Liver (tissue), 9 donors: ENCODE data around the gene LMLN. TPM values are rescaled to one million over a fixed set of nuclear protein-coding genes. Genes with fewer than 3 reads are reported as not detected.
A peak's percentile ranks its signal among the peaks of the same experiment; 100 is the strongest.

Source experiments
- DNase-seq: peaks from one replicate; pipeline ENCODE4 v3.0.0-alpha.2; 2017; ENCODE audit warnings: low spot score
- H3K27ac ChIP-seq, 2 donors: one replicate each; pipeline ENCODE4 v1.7.0; 2013; ENCODE audit warnings: inconsistent platforms in 2 of 2, low read length in 2 of 2, control low read depth in 1 of 2, low read depth in 1 of 2, mild to moderate bottlenecking in 1 of 2
- H3K27me3 ChIP-seq, 4 donors: one replicate each; pipeline versions ENCODE4 v1.6.1 to v1.7.0; 2013; ENCODE audit warnings: low read length in 3 of 4, inconsistent platforms in 1 of 4, mild to moderate bottlenecking in 1 of 4, moderate library complexity in 1 of 4; ENCODE audit not compliant: control insufficient read depth in 4 of 4, insufficient read depth in 4 of 4
- H3K36me3 ChIP-seq, 4 donors: one replicate each; pipeline versions ENCODE4 v1.6.1 to v1.7.0; 2013; ENCODE audit warnings: low read length in 3 of 4, mild to moderate bottlenecking in 3 of 4, low read depth in 1 of 4, moderate library complexity in 1 of 4; ENCODE audit not compliant: control insufficient read depth in 4 of 4, insufficient read depth in 3 of 4
- H3K4me1 ChIP-seq, 4 donors: one replicate each; pipeline versions ENCODE4 v1.6.1 to v1.7.0; 2013; ENCODE audit warnings: low read length in 3 of 4, mild to moderate bottlenecking in 3 of 4, moderate library complexity in 1 of 4; ENCODE audit not compliant: control insufficient read depth in 4 of 4, insufficient read depth in 4 of 4
- H3K4me3 ChIP-seq, 3 donors: one replicate each; pipeline versions ENCODE4 v1.6.1 to v1.7.0; 2013; ENCODE audit warnings: low read length in 3 of 3, control low read depth in 1 of 3, low read depth in 1 of 3, mild to moderate bottlenecking in 1 of 3
- H3K9ac ChIP-seq, 2 donors: one replicate each; pipeline ENCODE4 v1.7.0; 2013; ENCODE audit warnings: low read length in 2 of 2, mild to moderate bottlenecking in 2 of 2, moderate library complexity in 2 of 2, control low read depth in 1 of 2, low read depth in 1 of 2
- H3K9me3 ChIP-seq, 4 donors: one replicate each; pipeline versions ENCODE4 v1.6.1 to v1.7.0; 2013; ENCODE audit warnings: low read length in 3 of 4; ENCODE audit not compliant: control insufficient read depth in 4 of 4
- EGR1 ChIP-seq, 2 donors: IDR thresholded peaks; 2 replicates each; pipeline ENCODE4 v1.6.1; 2016 to 2018; ENCODE audit warnings: antibody characterized with exemption in 2 of 2, low read depth in 2 of 2
- FOXA1 ChIP-seq: IDR thresholded peaks from 2 replicates; pipeline ENCODE4 v1.6.1; 2016; ENCODE audit warnings: antibody characterized with exemption
- FOXA2 ChIP-seq: IDR thresholded peaks from 2 replicates; pipeline ENCODE4 v1.6.1; 2016; ENCODE audit warnings: antibody characterized with exemption
- GABPA ChIP-seq, 2 donors: IDR thresholded peaks in 1 of 2; conservative IDR thresholded peaks in 1 of 2; 2 replicates each; pipeline ENCODE4 v1.6.1; 2016; ENCODE audit warnings: antibody characterized with exemption in 2 of 2, mild to moderate bottlenecking in 1 of 2, moderate library complexity in 1 of 2
- HNF4A ChIP-seq, 2 donors: conservative IDR thresholded peaks; 2 replicates each; pipeline ENCODE4 v1.6.1; 2016; ENCODE audit warnings: antibody characterized with exemption in 2 of 2, mild to moderate bottlenecking in 2 of 2
- HNF4G ChIP-seq: IDR thresholded peaks from 2 replicates; pipeline ENCODE4 v1.6.1; 2016; ENCODE audit warnings: antibody characterized with exemption
- JUND ChIP-seq, 2 donors: IDR thresholded peaks; 2 replicates each; pipeline ENCODE4 v1.6.1; 2016; ENCODE audit warnings: antibody characterized with exemption in 2 of 2
- NR2F2 ChIP-seq: IDR thresholded peaks from 2 replicates; pipeline ENCODE4 v1.6.1; 2016; ENCODE audit warnings: antibody characterized with exemption
- RAD21 ChIP-seq, 2 donors: IDR thresholded peaks; 2 replicates each; pipeline ENCODE4 v1.6.1; 2016; ENCODE audit warnings: antibody characterized with exemption in 2 of 2, mild to moderate bottlenecking in 2 of 2
- RXRA ChIP-seq, 2 donors: IDR thresholded peaks; 2 replicates each; pipeline ENCODE4 v1.6.1; 2017 to 2018; ENCODE audit warnings: antibody characterized with exemption in 2 of 2, mild to moderate bottlenecking in 1 of 2
- SP1 ChIP-seq: IDR thresholded peaks from 2 replicates; pipeline ENCODE4 v1.6.1; 2018; ENCODE audit warnings: antibody characterized with exemption, mild to moderate bottlenecking
- TAF1 ChIP-seq: conservative IDR thresholded peaks from 2 replicates; pipeline ENCODE4 v1.6.1; 2016; ENCODE audit warnings: antibody characterized with exemption, mild to moderate bottlenecking
- YY1 ChIP-seq: IDR thresholded peaks from 2 replicates; pipeline ENCODE4 v1.6.1; 2016; ENCODE audit warnings: antibody characterized with exemption, mild to moderate bottlenecking
- WGBS: extraction: QIAGEN DNeasy Blood & Tissue Kit; methylation state at CpG from one replicate; pipeline ENCODE4 v1.1.7; 2013; 5-methylcytosine and 5-hydroxymethylcytosine counted together
- polyA plus RNA-seq, 2 donors: library from polyadenylated mRNA; stranded (reverse) in 1 of 2; unstranded in 1 of 2; fragments of 200-250 nt in 1 of 2; fragments of >200 nt in 1 of 2; fragmentation: Nextera tagmentation in 1 of 2; extraction: Ambion mirVana in 1 of 2; gene quantifications; one replicate each; pipeline versions ENCODE4 v1.2.1 to v1.2.3, GENCODE V29; 2013 to 2015
- total RNA-seq, 2 donors: library from RNA; depleted of rRNA; stranded (reverse); fragments of >200 nt; gene quantifications; one replicate each; pipeline ENCODE4 v1.2.3, GENCODE V29; 2014
- TF ChIP-seq, protein P1 (sequence below): fragments of 150-350 bp; IDR thresholded peaks from 2 replicates; pipeline ENCODE4 v1.5.1; 2017; ENCODE audit warnings: improper control_type of control experiment, low read depth, low read length; ENCODE audit not compliant: missing input control
- TF ChIP-seq, protein P2 (sequence below): IDR thresholded peaks from 2 replicates; pipeline ENCODE4 v1.6.1; 2016; ENCODE audit warnings: antibody characterized with exemption
- TF ChIP-seq, protein P3 (sequence below): IDR thresholded peaks from 2 replicates; pipeline ENCODE4 v1.6.1; 2016; ENCODE audit warnings: antibody characterized with exemption
- donor health status: healthy.
- donor health status: healthy.
- donor health status: healthy.
- donor health status: healthy.
- donor health status: healthy.

The LMLN gene
- total and polyA plus RNA-seq, 4 donors, result 0.90 to 3.2 (median 1.8) TPM

DNA sequence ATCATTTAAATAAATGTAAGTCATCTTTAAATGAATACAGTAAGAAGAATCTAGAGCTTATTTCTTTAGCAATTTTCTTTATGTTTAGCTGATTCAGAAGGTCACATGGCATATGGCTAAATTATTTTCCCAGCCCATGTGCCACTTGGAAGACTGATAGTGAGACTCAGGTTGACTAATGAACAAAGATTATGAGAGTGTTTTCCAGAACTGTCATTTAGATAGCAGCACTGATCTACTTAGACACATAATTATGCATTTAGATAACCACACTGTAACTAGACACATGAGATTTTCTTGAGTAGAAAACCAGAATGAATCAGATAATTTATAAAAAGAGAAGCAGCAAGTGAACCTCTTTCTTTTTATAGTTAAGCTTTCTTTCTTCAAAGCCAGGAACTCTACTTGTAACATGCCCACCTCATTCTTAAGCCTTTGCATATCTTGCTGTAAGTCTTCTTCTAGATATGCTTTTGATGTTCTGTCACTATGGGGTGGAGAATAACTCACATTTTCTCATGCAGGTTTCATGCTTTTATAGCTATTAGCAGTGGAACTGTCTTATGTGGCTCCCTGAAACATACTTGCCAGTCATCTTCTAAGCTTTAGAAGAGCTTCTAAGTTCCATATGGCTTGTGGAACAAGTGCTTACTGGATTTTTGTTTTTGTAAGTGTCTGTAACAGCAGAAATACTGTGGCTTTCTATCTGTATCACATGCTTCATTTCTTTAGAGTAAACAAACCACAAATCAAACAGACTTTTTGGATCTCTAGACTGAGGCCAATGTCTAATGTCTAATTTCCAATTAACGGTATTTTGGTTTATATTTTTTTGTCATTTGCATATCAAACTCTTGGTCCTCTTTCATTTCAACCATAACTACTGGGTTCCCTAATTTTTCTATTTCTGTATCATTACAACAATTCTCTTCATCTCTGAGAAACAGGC is 101.4 kb downstream of the LMLN start:
- Histone ChIP-seq H3K9me3 (no peaks in the 10 kb centered on the region), H3K9ac (no peak overlapping the region), H3K27ac (no peak overlapping the region), H3K4me3 (no peak overlapping the region), H3K27me3 (no peaks in the 10 kb centered on the region), H3K4me1 (peaks cover 0 to 11% (median 3%) of the 10 kb centered on the region in 4 donors), H3K36me3 (no peaks in the 10 kb centered on the region)
- no peak for DNase-seq
- 27% methylated on average over 1 of the region's 1 CpG for WGBS
- TF ChIP-seq GABPA (IDR thresholded peaks at IDR 0.05 in 1 of 2, conservative IDR thresholded peaks at IDR 0.05 in 1 of 2), result no peak
- TF ChIP-seq, protein P1, sequence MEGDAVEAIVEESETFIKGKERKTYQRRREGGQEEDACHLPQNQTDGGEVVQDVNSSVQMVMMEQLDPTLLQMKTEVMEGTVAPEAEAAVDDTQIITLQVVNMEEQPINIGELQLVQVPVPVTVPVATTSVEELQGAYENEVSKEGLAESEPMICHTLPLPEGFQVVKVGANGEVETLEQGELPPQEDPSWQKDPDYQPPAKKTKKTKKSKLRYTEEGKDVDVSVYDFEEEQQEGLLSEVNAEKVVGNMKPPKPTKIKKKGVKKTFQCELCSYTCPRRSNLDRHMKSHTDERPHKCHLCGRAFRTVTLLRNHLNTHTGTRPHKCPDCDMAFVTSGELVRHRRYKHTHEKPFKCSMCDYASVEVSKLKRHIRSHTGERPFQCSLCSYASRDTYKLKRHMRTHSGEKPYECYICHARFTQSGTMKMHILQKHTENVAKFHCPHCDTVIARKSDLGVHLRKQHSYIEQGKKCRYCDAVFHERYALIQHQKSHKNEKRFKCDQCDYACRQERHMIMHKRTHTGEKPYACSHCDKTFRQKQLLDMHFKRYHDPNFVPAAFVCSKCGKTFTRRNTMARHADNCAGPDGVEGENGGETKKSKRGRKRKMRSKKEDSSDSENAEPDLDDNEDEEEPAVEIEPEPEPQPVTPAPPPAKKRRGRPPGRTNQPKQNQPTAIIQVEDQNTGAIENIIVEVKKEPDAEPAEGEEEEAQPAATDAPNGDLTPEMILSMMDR, result no peak
- TF ChIP-seq RXRA (IDR thresholded peaks at IDR 0.05), result no peak
- TF ChIP-seq HNF4A (conservative IDR thresholded peaks at IDR 0.05), result peak; percentile 84 to 89
- peak; percentile 19 for TF ChIP-seq SP1
- TF ChIP-seq RAD21 (IDR thresholded peaks at IDR 0.05), result no peak
- TF ChIP-seq, protein P2, sequence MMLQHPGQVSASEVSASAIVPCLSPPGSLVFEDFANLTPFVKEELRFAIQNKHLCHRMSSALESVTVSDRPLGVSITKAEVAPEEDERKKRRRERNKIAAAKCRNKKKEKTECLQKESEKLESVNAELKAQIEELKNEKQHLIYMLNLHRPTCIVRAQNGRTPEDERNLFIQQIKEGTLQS, result no peak
- no peak for TF ChIP-seq HNF4G
- no peak for TF ChIP-seq YY1
- TF ChIP-seq FOXA2, result peak; percentile 11

DNA sequence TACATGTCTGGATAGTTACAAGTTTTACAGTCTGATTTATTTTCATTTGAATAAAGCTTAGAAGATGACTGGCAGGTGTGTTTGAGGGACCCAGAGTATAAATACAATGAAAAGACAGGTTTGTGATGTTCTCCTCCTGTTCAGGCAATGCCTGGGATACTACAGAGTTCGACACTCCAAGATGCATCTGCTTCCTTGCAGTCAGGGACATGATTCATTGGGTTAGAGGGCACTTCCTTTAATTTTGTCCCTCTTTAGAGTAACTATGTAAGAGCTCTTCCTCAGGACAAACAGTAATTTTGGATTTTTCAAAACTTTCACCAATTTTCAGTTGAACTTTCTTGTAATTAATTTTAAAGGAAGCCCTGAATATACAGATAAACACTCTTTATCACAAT is 102.0 kb downstream of the LMLN start:
- no peaks in the 10 kb centered on the region for H3K9me3 ChIP-seq
- no peak overlapping the region for H3K9ac ChIP-seq
- DNase-seq, result no peak
- TF ChIP-seq, protein P3, sequence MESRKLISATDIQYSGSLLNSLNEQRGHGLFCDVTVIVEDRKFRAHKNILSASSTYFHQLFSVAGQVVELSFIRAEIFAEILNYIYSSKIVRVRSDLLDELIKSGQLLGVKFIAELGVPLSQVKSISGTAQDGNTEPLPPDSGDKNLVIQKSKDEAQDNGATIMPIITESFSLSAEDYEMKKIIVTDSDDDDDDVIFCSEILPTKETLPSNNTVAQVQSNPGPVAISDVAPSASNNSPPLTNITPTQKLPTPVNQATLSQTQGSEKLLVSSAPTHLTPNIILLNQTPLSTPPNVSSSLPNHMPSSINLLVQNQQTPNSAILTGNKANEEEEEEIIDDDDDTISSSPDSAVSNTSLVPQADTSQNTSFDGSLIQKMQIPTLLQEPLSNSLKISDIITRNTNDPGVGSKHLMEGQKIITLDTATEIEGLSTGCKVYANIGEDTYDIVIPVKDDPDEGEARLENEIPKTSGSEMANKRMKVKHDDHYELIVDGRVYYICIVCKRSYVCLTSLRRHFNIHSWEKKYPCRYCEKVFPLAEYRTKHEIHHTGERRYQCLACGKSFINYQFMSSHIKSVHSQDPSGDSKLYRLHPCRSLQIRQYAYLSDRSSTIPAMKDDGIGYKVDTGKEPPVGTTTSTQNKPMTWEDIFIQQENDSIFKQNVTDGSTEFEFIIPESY, result no peak
- TF ChIP-seq RAD21 (IDR thresholded peaks at IDR 0.05), result no peak
- no peak for TF ChIP-seq JUND (IDR thresholded peaks at IDR 0.05)
- no peak for TF ChIP-seq EGR1 (IDR thresholded peaks at IDR 0.05; ENCODE audit: low read depth in 2 of 2)
- TF ChIP-seq RXRA (IDR thresholded peaks at IDR 0.05), result no peak
- no peak for TF ChIP-seq FOXA1
- TF ChIP-seq YY1, result no peak
- no peak for TF ChIP-seq TAF1
- TF ChIP-seq NR2F2, result no peak
- TF ChIP-seq HNF4G, result no peak
- TF ChIP-seq HNF4A (conservative IDR thresholded peaks at IDR 0.05), result no peak
- H3K27ac ChIP-seq, result no peak overlapping the region
- 74% methylated on average over 1 of the region's 1 CpG for WGBS
- H3K36me3 ChIP-seq, result no peaks in the 10 kb centered on the region
- peaks cover 0 to 11% (median 3%) of the 10 kb centered on the region in 4 donors for H3K4me1 ChIP-seq
- H3K4me3 ChIP-seq, result no peak overlapping the region
- H3K27me3 ChIP-seq, result no peaks in the 10 kb centered on the region
